GM21825 (cell line): Measurements from ENCODE around the gene FOSL2.
A peak's percentile ranks its signal among the peaks of the same experiment; 100 is the strongest.

ENCODE experiments used
- ATAC-seq: cut with Tn5 transposase; IDR thresholded peaks from one replicate; pipeline ENCODE4 v1.9.1; 2021; ENCODE audit warnings: mild to moderate bottlenecking, moderate library complexity; ENCODE audit not compliant: unreplicated experiment

Gene FOSL2

DNA sequence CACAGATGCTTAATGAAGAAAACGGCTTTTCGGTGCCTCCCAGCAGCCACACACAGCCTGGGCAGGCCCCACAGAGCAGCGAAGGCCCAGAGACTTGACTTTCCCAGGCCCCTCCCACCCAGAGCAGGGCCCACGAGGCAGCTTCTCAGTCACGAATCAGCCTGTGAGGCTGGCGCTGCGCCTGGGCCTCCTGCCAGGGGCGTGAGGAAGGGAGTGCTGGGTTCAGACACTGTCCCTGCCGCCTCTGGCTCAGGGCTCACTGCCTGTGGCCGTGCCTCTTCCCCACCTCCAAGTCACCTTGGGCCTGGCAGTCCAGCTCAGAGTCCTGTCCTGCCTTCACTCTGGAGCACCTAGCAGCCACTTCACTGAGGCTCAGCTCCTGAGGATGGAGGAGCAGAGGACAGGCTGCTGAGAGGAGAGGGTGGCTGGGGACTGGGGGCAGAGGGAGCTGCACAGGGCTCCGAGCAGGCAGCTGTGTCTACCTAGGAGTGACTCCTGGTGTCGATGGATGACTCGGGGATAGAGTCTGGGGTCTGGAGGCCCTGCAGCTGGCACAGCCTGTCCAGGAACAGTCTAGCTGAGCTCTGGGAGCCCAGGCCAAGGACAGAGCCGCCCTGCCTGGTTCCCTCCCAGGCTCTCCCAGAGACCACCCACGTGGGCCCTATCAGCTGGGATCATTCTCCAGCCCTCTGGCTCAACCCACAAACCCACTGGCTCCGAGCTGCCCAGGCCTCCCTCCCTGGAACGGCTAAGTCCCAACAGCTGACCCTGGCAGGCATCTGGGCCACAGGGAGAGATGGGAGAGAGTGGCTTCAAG is 36.4 kb upstream of the FOSL2 start:
- no peak for ATAC-seq

DNA sequence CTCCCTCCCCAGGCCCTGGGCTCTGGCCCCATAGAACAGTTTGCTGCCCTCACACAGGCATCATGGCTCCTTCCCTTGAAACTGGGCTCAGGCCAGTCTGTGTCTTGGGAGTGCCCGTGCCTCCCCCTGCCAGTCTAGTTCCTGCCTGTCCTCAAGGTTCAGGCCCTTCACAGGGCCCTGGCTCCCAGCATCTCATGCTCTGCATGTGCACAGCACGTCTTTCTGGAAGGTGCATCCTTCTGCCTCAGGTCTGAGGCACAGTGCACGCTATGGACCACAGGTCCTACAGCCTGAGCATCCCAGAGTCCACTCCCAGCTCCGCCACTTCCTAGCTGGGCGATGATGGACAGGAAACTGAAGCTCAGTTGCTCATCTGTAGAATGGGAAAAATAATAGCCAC is 35.6 kb upstream of the FOSL2 start:
- no peak for ATAC-seq

DNA sequence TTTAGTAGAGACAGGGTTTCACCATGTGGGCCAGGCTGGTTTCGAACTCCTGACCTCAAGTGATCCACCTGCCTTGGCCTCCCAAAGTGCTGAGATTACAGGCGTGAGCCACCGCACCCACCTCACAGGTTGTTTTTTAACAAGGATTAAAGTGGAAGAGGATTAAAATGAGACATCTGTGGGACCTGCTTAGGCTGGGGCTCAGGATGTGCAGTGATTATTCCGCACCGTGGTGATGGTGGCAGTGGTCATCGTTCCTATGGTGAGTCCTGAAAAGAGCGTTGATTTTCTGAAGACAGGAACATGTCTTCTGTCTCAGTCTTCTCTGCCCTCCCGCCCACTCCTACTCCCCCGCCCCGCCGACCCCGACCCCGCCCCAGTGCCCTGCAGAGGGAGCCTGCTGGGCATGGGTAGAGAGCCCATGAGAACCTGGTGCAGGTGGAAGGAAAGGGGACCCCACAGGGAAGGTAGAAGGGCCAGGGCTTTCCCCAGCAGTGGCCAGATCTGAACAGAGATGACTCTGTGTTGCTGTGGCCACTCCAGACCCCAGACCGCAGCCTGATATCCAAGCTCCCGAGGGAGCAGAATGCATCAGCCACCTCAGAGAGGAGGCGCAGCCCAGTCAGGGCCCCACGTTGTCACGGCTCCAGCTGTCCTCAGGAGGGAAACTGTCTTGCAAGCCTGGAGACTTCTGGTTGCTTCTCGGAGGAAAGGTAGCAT is 34.5 kb upstream of the FOSL2 start:
- ATAC-seq, result no peak

DNA sequence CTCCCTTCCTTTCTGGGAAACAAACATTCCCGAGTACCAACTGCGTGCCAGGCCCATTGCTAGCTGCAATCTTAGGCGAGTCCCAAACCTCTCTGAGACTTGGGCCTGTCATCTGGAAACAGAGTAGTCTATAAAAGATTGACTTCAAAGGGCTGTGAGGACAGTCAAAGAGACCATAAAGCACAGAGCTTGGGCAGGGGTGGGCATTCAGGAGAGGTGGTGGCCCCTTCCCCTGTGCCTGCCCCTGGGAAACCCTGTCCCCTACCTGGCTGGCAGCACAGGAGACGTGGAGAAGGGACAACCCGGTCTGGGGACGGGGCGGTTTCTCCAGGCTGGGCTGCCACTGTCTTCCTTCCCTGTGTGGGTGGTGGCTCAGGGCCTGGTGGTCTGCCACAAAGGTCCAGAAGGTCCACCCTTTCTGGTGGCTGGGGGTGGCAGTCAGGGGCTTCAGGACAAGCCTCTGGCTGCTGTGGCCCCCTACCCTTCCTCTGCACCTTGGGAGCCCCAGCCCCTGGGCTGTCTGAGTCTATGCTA is 33.9 kb upstream of the FOSL2 start:
- ATAC-seq, result no peak

DNA sequence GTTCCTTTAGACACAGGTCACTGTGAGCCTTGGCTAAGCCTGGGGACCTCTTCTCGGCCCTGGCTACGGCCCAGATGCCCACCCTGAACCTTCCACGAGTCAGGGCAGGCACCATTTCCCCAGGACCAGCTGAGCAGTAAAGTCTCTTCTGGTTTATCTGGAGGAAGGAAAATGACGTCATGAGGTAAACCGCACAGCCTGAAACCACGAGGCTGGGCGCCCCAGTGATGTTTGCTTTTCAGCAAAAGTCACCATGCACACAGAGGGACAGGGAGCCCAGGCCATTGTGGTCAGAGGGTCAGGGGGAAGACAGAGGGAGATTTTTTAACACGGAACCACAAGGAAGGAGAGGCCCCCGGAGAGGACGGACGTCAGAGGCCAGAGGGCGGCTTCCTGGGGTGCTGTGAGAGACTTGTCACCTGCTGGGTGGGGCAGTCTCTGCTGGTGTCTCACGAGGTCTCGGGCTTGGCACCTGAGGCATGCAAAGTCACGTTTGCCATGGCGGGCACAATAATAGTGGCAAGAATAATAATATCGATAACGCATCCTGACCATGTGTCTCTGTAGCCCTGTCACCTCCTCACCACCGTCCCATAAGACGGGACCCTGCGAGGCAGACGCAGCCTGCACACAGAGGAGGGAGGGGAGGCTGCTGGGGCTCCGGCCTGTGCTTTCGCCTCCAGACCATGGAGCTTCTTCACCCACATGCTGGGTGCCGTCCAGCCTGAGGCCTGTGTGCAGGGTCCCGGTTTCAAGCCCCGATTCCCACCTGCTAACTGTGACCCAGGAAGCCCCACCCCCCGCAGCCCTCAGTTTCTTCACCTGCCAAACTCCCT is 33.2 kb upstream of the FOSL2 start:
- ATAC-seq, result peak; percentile 69

DNA sequence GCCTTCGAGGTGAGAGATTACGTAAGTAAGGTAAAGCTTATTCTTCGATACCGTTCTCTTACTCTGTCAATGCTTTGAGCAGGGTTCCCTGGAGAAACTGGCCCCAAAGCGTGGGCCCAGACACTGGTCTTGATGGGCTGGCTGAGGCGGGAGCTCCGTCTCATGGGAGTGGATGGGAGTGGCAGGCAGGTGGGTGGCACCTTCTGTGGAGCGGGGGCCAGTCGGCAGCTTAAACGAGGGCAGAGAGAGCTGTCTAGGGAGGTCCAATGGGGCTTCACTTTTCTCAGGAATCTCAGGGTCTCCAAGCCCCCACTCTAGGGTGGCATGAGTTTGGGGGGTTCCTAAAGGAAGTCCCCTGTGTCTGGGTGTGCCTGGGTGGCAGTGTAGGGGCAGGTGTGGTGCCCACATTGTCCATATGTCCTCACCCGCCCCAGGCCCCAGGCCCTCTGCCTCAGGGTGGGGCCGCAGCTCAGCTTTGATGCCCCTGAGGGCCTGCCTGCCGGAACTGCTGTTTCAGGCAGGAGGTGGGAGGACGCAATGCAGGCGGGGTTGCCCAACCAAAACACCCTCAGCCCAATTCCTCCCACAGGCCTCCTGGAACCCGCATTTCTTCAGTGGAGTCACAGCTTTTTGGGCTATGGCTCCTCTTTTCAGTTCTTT is 32.5 kb upstream of the FOSL2 start:
- no peak for ATAC-seq

DNA sequence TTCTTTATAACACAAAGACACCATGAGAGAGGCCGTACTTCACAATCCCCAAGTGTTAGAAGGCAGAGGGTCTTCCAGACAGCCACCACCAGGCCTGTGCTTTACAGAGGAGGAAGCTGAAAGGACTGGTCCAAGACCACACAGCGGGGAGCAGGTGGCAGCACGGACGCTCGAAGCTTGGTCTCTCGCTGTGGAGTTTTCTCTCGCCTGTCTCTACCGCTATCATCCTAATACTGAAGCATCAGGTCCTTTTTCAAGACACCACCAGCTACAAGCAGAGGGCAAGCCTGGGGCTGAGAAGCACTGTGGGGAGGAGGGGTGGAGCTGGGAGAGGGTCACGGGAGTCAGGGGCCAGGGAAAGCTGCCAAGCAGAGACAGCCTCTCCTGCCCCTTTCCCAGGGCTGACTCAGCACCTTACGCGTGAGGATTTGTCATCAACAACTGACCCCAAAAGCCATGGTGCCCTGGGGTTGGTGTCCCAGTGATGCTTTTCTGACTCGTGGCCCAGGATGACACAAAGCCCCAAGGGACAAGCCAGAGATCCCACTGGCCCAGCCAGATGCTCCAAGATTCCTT is 31.9 kb upstream of the FOSL2 start:
- no peak for ATAC-seq

DNA sequence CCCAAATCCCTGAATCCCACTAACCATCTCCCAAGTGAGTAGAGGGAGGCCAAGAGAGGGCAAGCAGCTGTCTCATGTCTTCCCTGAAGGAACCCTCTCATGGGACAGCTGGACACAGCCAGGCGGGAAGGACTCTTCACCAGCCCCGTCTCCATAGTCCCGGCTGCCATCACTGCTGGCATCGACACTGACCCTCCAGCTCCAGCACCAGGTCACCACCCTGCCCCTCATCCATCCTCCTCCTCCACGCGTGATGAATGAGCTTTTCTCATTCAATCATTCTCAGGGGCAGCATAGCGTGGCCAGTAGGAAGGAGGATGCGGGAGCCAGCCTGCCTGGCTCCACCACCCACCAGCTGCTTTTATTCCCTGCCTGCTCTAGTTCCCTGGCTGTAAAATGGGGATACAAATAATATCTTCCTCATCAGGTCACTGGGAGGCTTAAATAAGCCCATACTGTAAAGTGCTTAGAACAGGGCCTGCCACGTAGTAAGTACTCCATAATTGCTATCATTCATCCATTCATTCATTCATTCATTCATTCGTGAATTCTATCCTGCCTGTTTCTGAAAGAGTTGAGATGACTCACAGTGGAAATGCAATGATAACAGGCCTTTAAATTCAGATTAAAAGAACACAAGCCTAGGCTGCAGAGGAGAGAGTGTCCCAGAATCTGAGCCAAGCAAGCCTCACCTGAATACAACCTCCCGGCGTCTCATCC is 30.5 kb upstream of the FOSL2 start:
- ATAC-seq, result no peak

DNA sequence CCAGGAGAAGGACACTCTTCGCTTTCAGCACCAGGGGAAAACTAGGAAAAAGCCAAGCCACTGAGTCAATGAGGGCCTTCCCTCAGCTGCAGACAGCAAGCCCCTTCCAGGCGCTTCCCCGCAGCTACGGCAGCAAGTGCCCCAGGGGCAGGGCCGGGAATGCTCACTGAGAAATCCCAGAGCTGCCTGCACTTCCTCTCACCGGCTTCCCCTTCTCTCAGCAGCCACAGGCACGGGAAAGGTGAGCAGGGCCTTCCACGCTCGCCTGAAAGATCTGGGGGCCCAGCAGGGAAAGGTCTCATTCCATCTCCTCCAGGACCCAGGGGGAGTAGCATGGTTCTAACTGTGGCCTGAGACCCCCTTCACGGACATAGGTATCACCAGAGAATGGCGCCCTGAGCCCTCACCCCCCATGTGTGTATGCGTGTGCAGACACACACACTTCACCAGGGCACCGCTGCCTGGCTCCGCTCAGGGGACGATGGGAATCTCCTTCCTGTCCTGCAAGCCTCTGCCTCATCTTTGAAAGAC is 29.6 kb upstream of the FOSL2 start:
- ATAC-seq, result no peak

DNA sequence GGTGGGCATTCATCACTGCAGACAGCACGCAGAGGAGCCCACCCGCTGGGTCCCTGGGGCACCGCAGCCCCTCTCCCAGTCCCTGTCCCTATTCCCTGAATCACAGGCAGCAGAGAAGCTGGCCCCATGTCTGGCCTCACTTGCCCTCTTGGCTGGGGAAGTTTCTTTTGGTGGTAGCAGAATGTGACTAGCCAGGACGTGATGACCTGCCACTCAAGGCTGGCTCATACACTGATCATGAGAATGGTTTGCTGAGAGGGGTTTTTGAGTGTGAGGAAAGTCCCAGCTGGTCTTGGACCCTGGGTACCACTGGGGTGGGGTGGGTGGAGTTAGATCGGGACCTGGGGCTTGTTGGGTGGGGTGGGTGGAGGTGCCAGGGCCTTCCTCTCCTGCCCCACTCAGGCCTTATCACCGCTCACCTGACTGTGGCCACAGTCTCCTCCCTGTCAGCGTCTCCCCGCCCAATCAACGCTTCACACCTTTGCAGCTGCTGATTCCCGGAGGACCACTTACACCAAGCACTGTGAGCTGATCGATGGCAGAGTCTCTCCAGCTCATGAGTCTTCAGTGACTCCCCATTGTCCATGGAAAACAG is 28.9 kb upstream of the FOSL2 start:
- no peak for ATAC-seq

DNA sequence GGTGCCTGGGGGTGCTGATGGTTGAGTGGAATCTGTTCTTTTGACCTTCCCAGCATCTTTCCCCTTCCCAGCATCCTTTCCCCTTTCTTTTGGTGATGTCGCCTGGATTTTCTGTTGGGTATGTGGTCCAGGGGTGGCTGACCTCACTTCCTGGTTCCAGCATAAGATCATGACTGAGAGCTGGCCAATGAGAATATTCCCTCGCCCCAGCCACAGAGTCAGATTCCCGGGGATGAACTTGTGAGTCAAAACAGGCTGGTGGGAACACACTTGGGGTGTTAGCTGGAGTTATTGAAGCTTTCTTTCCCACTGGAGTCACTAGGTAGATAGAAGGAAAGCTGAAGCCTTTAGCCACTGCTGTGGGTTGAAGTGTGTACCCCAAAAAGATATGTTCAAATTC is 28.0 kb upstream of the FOSL2 start:
- no peak for ATAC-seq

DNA sequence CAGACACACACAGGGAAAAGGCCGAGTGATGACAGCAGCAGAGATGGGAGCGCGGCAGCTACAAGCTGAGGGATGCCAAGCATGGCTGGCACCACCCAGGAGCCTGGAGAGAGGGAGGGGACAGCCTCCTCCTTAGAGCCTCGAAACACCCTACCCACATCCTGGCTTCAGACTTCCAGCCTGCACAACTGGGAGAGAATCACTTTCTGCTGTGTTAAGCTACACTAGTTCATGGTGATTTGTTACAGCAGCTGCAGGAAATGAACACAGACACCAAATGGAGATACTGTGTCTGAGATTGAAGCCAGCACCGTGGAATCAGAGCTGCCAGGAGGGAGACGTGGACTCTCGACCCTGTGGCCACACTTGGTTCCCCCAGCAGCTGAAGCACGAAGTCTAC is 27.5 kb upstream of the FOSL2 start:
- ATAC-seq, result no peak

DNA sequence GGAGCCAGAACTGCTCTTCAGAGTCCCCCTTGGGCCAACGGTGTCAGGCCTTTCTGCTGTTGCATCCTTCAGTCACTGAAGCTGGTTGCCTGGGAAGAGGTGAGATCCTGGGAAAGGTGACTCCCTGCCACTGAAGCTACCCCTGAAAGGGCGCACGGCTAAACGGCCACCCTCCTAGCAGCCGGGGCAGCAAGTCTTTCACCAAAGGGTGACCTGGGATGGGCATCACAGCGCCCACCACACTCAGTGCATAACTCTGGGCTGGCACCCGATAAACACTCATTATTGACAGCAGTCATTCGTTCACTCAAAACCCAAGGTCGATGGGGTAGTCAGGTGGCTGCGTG is 26.5 kb upstream of the FOSL2 start:
- no peak for ATAC-seq

DNA sequence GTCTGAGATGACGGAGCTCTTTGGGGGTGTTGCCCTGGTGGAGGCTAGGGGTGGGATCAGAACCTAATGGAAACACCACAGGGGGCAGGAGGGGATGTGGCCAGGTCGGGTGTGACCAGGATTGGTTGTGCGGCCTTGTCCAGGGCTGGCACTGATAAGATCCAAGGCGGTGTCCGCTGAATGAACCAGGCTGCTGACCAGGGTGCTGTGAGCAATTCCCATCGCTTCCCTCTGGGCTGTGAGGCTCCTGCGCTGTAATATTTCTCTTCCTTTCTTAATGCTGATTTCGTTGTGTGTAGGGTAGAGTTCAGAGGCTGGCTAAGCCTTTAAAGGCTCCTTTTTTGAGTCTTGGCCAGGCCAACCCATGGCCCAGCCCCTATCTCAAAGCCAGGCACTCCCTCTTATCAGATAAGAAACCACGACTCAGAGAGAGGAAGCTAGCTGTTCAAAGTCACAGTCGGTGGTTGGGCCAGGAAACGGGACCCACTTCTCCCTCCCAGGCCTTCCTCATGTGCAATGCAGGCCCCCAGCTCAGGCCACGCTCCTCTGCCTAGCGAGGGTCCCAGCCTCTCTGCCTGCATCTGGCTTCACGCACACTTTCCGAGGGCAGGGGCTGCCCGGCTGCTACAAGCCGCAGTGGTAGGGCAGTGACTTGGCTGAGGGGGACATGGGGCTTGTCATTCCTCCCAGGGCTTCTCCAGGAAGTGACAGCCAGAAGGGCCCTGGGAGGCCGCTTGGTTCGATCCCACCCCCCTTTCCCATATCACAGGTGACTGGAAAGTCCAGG is 26.0 kb upstream of the FOSL2 start:
- no peak for ATAC-seq

DNA sequence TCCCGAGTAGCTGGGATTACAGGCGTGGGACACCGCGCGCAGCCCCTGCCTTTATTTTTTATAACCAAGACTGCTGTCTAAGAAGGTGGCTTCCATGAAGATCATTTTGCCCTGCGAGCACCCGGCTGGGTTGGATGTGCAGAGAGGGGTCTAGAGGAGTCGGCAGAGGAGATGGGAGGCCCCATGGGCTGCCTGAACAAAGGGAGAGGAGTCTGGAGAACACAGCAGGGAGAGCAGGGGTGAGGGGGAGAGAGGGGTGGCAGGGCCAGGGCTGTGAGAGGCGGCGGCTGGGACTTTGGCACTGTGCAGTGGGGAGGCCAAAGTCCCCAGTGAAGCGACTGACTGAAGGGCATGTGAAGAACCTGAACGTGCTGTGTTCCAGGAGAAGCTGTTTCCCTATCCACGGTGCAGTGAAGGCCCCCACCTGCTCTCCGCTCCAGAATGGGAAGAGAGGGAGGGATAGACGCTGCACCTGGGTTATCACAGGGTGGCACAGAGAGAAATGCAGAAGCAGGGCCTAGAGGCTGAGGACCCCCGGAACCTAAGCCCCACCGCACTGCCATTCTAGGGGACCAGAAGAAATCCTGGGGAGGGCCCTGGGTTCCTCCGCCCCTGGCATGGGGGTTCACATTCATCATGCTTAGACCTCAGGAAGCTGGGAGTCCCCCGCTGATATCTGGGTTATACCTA is 24.8 kb upstream of the FOSL2 start:
- no peak for ATAC-seq

DNA sequence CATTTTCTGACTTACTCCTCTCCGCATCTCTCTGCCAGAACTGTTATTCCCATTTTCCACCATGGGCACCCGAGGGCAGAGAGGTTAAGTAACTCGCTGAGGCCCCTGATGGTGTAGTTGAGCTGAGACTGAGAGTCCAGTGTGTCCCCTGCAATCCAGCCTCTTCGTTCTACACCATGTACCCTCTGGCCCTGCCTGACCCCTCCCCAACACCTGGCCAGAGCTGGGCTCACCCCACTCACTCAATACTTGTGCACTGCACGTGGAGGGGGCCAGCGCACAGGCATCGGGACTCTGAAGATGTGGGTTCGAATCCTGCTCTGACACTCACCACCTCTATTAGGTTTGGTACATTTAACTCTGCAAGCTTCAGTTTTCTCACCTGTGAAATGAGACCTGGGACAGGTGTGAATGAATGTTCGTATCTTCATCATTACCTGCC is 24.3 kb upstream of the FOSL2 start:
- no peak for ATAC-seq

DNA sequence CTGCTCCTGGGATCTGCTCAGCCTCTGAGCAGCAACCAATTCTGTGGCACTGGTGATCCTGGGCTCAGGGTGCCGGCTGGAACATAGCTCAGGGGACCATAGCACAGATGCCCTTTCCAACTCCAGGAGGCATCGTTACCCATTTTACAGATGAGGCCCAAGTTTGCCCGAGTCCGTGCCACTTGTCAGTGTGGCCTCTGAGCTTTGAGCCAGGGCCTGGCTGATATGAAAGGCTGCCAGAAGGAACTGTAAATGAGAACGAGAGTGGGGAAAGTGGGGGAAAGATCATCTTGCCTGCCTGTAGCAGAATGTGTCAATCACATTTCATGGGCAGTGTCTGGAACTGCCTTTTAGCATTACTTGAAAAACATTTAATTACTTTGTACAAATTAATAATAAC is 23.3 kb upstream of the FOSL2 start:
- no peak for ATAC-seq

DNA sequence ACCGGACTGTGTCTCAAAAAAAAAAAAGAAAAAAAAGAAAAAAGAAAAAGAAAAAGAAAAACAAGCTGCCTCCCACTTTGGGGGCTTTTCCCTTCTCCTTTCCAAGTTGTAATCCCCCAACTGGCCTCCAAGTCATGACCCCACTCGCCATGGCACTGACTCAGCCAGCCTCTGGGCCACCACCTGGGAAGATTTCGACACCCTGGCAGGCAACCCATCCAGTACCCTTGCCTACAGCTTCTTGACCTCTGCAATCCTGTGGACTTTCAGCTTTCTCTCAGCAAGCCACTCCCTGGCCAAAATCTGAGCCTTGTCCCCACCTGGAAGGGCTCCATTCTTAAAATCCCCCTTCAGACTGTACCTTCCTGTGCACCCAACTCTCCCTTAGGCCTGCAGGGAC is 22.3 kb upstream of the FOSL2 start:
- ATAC-seq, result no peak
